Adrenal gland (tissue), 19 donors: ENCODE data around the gene POLR1F. TPM values are rescaled to one million over a fixed set of nuclear protein-coding genes. Genes with fewer than 3 reads are reported as not detected.

Source experiments
- DNase-seq, 7 donors: peaks; one replicate each; pipeline ENCODE4 v3.0.0-alpha.2; 2019 to 2020
- H3K27ac ChIP-seq, 5 donors: fragments of 200-600 bp; sonication (generic) in 4 of 5; 1 replicate in 3 of 5; 2 replicates in 2 of 5; pipeline versions ENCODE4 v1.5.1 to v1.8.0; 2016 to 2020; ENCODE audit warnings: mild to moderate bottlenecking in 1 of 5
- H3K27me3 ChIP-seq: fragments of 200-600 bp; 2 replicates; pipeline ENCODE4 v1.8.0; 2021
- H3K36me3 ChIP-seq, 2 donors: fragments of 200-600 bp; replicated peaks in 1 of 2; 1 replicate in 1 of 2; 2 replicates in 1 of 2; pipeline versions ENCODE4 v1.5.1 to v1.8.0; 2018 to 2022
- H3K4me1 ChIP-seq, 2 donors: fragments of 200-600 bp; replicated peaks in 1 of 2; 1 replicate in 1 of 2; 2 replicates in 1 of 2; pipeline versions ENCODE4 v1.5.1 to v1.8.0; 2018 to 2021
- H3K4me3 ChIP-seq, 4 donors: fragments of 200-600 bp; sonication (generic) in 3 of 4; one replicate each; pipeline ENCODE4 v1.5.1; 2016 to 2018
- H3K9me3 ChIP-seq, 3 donors: fragments of 200-600 bp; sonication (generic) in 1 of 3; replicated peaks in 1 of 3; 1 replicate in 2 of 3; 2 replicates in 1 of 3; pipeline versions ENCODE4 v1.5.1 to v1.8.0; 2016 to 2021
- CTCF ChIP-seq, 6 experiments: fragments of 450-650 bp in 4 of 6; fragments of 200-600 bp in 2 of 6; sonication (generic) in 1 of 6; IDR thresholded peaks; 1 replicate in 5 of 6; 2 replicates in 1 of 6; pipeline versions ENCODE4 v1.5.1 to v1.8.0; 2016 to 2021; ENCODE audit warnings: antibody characterized with exemption in 6 of 6, mild to moderate bottlenecking in 2 of 6, moderate library complexity in 1 of 6
- POLR2A ChIP-seq, 2 donors: fragments of 450-650 bp; IDR thresholded peaks; one replicate each; pipeline ENCODE4 v1.6.1; 2017; ENCODE audit warnings: antibody characterized with exemption in 2 of 2, mild to moderate bottlenecking in 2 of 2, moderate library complexity in 1 of 2
- WGBS, 4 donors: extraction: QIAGEN DNeasy Blood & Tissue Kit in 2 of 4; methylation state at CpG; one replicate each; pipeline versions ENCODE4 v1.1.5 to v1.1.7; 2013 to 2017; 5-methylcytosine and 5-hydroxymethylcytosine counted together
- intact Hi-C, 2 donors: fragments of 100-400 bp; cut with DNase I; formaldehyde crosslinking; loops; one replicate each; pipeline versions ENCODE4 v1.14.1 to v1.15.0; 2022 to 2023
- long read RNA-seq, 10 donors: library from polyadenylated mRNA in 3 of 10; unstranded in 2 of 10; stranded (forward) in 1 of 10; transcript quantifications; one replicate each; pipeline ENCODE4 v2.0.0 and lab custom pipeline, GENCODE V29; 2021 to 2026
- polyA plus RNA-seq, 3 donors: library from polyadenylated mRNA; stranded (reverse); fragments of 200-250 nt in 2 of 3; fragments of 350-450 nt in 1 of 3; fragmentation: Illumina TruSeq in 1 of 3; extraction: RNeasy Lipid Tissue Mini Kit (QIAGEN cat#74804) in 1 of 3; gene quantifications; one replicate each; pipeline ENCODE4 v1.2.3, GENCODE V29; 2013 to 2014
- total RNA-seq, 9 donors: library from RNA; depleted of rRNA in 4 of 9; stranded (reverse); fragments of >200 nt in 4 of 9; fragments of 120-200 nt in 1 of 9; fragmentation: NEBNext Ultra II Directional in 1 of 9; extraction: Animal tissue kit (Norgen Biotek cat#: 25700) in 1 of 9; gene quantifications; one replicate each; pipeline versions ENCODE4 v1.1.0 to v1.2.4, GENCODE V29; 2013 to 2023
- donor health status: healthy with polysubstance abuse.
- donor health status: Bipolar disorder and iron deficiency.
- donor health status: DM: yes; HTN: yes; CAD: no.
- donor health status: DM: no; HTN: no; CAD: no.
- donor health status: DM: no; HTN: no; CAD: no.
- donor health status: DM: yes; HTN: yes; CAD: no.

Gene POLR1F
- total RNA-seq, result 10 to 100 TPM in 7 of 9 donors, 1 to 10 TPM in 2; 6.9 to 27.9 (median 12.5) TPM
- 10 to 100 TPM in 1 of 3 donors, 1 to 10 TPM in 2; 7.5 to 25.0 (median 8.0) TPM for polyA plus RNA-seq
- long read RNA-seq, donor 1, transcript TWISTNB-201 (4 exons, 3,942 nt), result major isoform, 11 of 14 reads
- long read RNA-seq, donor 1, partial matches to known transcripts, result 0 of 14 reads
- long read RNA-seq, donor 1, other reads (novel, unspliced or antisense), result 0 of 14 reads
- long read RNA-seq, donor 2, transcript TWISTNB-201 (4 exons, 3,942 nt), result major isoform, 7 of 13 reads
- long read RNA-seq, donor 2, transcript TWISTNB-202 (2 exons, 427 nt), result minor isoform, 6 of 13 reads
- long read RNA-seq, donor 2, partial matches to known transcripts, result 0 of 13 reads
- long read RNA-seq, donor 2, other reads (novel, unspliced or antisense), result 0 of 13 reads
- long read RNA-seq, donor 3, transcript TWISTNB-201 (4 exons, 3,942 nt), result major isoform, 7 of 9 reads
- long read RNA-seq, donor 3, partial matches to known transcripts, result 0 of 9 reads
- long read RNA-seq, donor 3, other reads (novel, unspliced or antisense), result 0 of 9 reads
- long read RNA-seq, donor 4, transcript TWISTNB-201 (4 exons, 3,942 nt), result major isoform, 10 of 18 reads
- long read RNA-seq, donor 4, transcript TWISTNB-202 (2 exons, 427 nt), result minor isoform, 6 of 18 reads
- long read RNA-seq, donor 4, partial matches to known transcripts, result 1 of 18 reads
- long read RNA-seq, donor 4, other reads (novel, unspliced or antisense), result 1 of 18 reads
- long read RNA-seq, donor 5, transcript TWISTNB-201 (4 exons, 3,942 nt), result major isoform, 18 of 21 reads
- long read RNA-seq, donor 5, partial matches to known transcripts, result 0 of 21 reads
- long read RNA-seq, donor 5, other reads (novel, unspliced or antisense), result 3 of 21 reads
- long read RNA-seq, donor 6, transcript TWISTNB-201 (4 exons, 3,942 nt), result major isoform, 6 of 11 reads
- long read RNA-seq, donor 6, partial matches to known transcripts, result 0 of 11 reads
- long read RNA-seq, donor 6, other reads (novel, unspliced or antisense), result 1 of 11 reads
- long read RNA-seq, donor 7, transcript TWISTNB-201 (4 exons, 3,942 nt), result major isoform, 7 of 9 reads
- long read RNA-seq, donor 7, partial matches to known transcripts, result 0 of 9 reads
- long read RNA-seq, donor 7, other reads (novel, unspliced or antisense), result 0 of 9 reads
- long read RNA-seq, donor 8, transcript TWISTNB-201 (4 exons, 3,942 nt), result major isoform, 16 of 17 reads
- long read RNA-seq, donor 8, partial matches to known transcripts, result 0 of 17 reads
- long read RNA-seq, donor 8, other reads (novel, unspliced or antisense), result 0 of 17 reads
- long read RNA-seq, donor 9, transcript TWISTNB-201 (4 exons, 3,942 nt), result major isoform, 18 of 28 reads
- long read RNA-seq, donor 9, partial matches to known transcripts, result 7 of 28 reads
- long read RNA-seq, donor 9, other reads (novel, unspliced or antisense), result 0 of 28 reads
- long read RNA-seq, donor 10, transcript TWISTNB-201 (4 exons, 3,942 nt), result major isoform, 8 of 8 reads
- long read RNA-seq, donor 10, partial matches to known transcripts, result 0 of 8 reads
- long read RNA-seq, donor 10, other reads (novel, unspliced or antisense), result 0 of 8 reads

GRCh38 chr7:19708397-19709248 is at the start of gene POLR1F:
POLR1F (minus strand) TSS chr7:19709037; CDS start chr7:19709016, 21 bp downstream.
- Histone ChIP-seq H3K27ac (peak within 1 kb of the TSS in 3 of 5 donors; percentile 58 to 75 (median 65)), H3K9me3 (no peaks in the 10 kb centered on the region), H3K4me1 (peaks cover 5 to 24% of the 10 kb centered on the region in 2 donors), H3K4me3 (peak within 1 kb of the TSS in 3 of 4 donors; percentile 74 to 96 (median 96)), H3K27me3 (no peaks in the 10 kb centered on the region), H3K36me3 (no peaks in the 10 kb centered on the region)
- intact Hi-C loops, result no loop called here
- TF ChIP-seq CTCF (IDR thresholded peaks at IDR 0.05), result peak; percentile 73 to 94 (median 88)
- peak; percentile 84 to 88 for TF ChIP-seq POLR2A (IDR thresholded peaks at IDR 0.05)
- 0 to 1% (median 0%) methylated on average over 33 to 56 of the region's 56 CpGs for WGBS, 4 donors
- DNase-seq, result peak; percentile 93 to 98 (median 96)

- Histone ChIP-seq H3K36me3 (no peaks in the 10 kb centered on the region), H3K27ac (no peak overlapping the region), H3K27me3 (no peaks in the 10 kb centered on the region), H3K4me1 (no peaks in the 10 kb centered on the region), H3K4me3 (no peak overlapping the region), H3K9me3 (no peaks in the 10 kb centered on the region)
- 35 to 44% (median 38%) methylated on average over 6 of the region's 6 CpGs for WGBS, 4 donors
- intact Hi-C loops, result loop anchor here in 1 of 2 donors (10.0 kb wide), 1 partner anchor 420 kb away; no protein-coding TSS in a partner anchor
- TF ChIP-seq CTCF (IDR thresholded peaks at IDR 0.05) (peak; percentile 42 to 74 (median 60)), POLR2A (IDR thresholded peaks at IDR 0.05) (no peak)
- no peak for DNase-seq
Observed at GRCh38 chr7:19754521-19755116, 45.8 kb upstream of the POLR1F start.

- Histone ChIP-seq H3K9me3 (no peaks in the 10 kb centered on the region), H3K4me3 (no peak overlapping the region), H3K36me3 (no peaks in the 10 kb centered on the region), H3K27me3 (no peaks in the 10 kb centered on the region), H3K4me1 (no peaks in the 10 kb centered on the region), H3K27ac (no peak overlapping the region)
- TF ChIP-seq CTCF (IDR thresholded peaks at IDR 0.05) (no peak), POLR2A (IDR thresholded peaks at IDR 0.05) (no peak)
- no peak for DNase-seq
- 78 to 87% (median 84%) methylated on average over 3 of the region's 3 CpGs for WGBS, 4 donors
- intact Hi-C loops, result loop anchor here in 1 of 2 donors (10.0 kb wide), 1 partner anchor 423 kb away; no protein-coding TSS in a partner anchor
Observed at GRCh38 chr7:19752020-19752419, 43.2 kb upstream of the POLR1F start.
